ENCODE data around the gene GET4. TPM values are rescaled to one million over a fixed set of nuclear protein-coding genes. Genes with fewer than 3 reads are reported as not detected.
"Not testable (repeated sequence)": the region's sequence is repeated elsewhere in the genome, so short reads cannot be mapped to it uniquely, and the experiment has no call there.

The GET4 gene
- total and polyA plus RNA-seq, 9 donors, result 26.6 to 50.2 (median 41.1) TPM

DNA sequence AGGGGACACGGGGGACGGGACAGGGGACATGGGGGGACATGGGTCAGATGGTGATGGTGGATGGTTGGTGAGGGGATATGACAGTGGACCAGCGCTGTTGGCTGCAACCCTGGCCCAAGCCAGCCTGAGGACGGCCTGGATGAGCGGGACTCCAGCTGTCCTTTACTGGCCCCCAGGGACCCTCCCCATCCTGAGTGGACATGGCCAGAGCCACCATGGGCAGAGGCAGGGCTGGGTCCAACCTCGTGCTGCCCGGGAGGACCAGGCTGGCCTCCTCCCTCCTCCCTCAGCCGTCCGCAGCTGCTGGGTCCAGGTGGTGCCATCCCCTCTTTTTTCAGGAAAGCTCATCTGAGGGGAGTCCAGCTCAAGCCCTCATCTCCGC lies 30.4 kb downstream of the GET4 start:
- WGBS (ENCODE audit: insufficient coverage), result 43% methylated on average over 8 of the region's 10 CpGs
- Histone ChIP-seq H3K4me3 (ENCODE audit: low read length) (no peak overlapping the region), H3K4me1 (ENCODE audit: control insufficient read depth, insufficient read depth, low read length) (peaks cover 11% of the 10 kb centered on the region), H3K9me3 (replicated peaks; ENCODE audit: control insufficient read depth, low read depth, low read length) (no peaks in the 10 kb centered on the region), H3K27ac (ENCODE audit: low read length) (no peak overlapping the region), H3K36me3 (ENCODE audit: control insufficient read depth, insufficient read depth, low read length) (no peaks in the 10 kb centered on the region), H3K27me3 (ENCODE audit: control insufficient read depth, insufficient read depth, low read length) (peaks cover 40% of the 10 kb centered on the region)
- no peak for DNase-seq

- Histone ChIP-seq H3K27me3 (ENCODE audit: control insufficient read depth, insufficient read depth, low read length) (peaks cover 40% of the 10 kb centered on the region), H3K9me3 (replicated peaks; ENCODE audit: control insufficient read depth, low read depth, low read length) (no peaks in the 10 kb centered on the region), H3K36me3 (ENCODE audit: control insufficient read depth, insufficient read depth, low read length) (no peaks in the 10 kb centered on the region), H3K27ac (ENCODE audit: low read length) (no peak overlapping the region), H3K4me3 (ENCODE audit: low read length) (no peak overlapping the region), H3K4me1 (ENCODE audit: control insufficient read depth, insufficient read depth, low read length) (peaks cover 11% of the 10 kb centered on the region)
- no peak for DNase-seq
- 59% methylated on average over 45 of the region's 49 CpGs for WGBS (ENCODE audit: insufficient coverage)
These were observed 31.0 kb downstream of the GET4 start for GRCh38 chr7:907158-907980.

DNA sequence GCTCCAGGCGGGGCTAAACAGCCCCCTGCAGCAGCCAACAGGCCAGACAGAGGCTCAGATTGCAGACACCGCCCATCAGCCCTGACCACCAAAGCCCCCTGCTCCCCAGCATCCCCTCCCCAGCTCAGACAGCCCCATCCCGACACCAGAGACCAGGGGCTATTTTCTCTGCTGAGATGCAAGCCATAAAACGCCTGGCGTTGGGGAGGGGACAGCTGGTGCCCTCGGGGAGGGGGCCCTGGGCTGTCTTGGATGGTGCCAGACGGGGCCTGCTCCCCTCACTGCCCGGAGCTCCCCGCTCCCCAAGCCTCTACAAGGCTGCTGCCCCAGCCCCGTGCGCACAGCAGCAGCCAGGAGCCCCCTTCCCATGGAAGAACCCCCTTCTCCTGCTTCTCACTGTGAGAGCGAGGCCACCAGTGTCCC lies 31.8 kb downstream of the GET4 start:
- Histone ChIP-seq H3K9me3 (replicated peaks; ENCODE audit: control insufficient read depth, low read depth, low read length) (no peaks in the 10 kb centered on the region), H3K27me3 (ENCODE audit: control insufficient read depth, insufficient read depth, low read length) (peaks cover 40% of the 10 kb centered on the region), H3K4me1 (ENCODE audit: control insufficient read depth, insufficient read depth, low read length) (peaks cover 11% of the 10 kb centered on the region), H3K4me3 (ENCODE audit: low read length) (no peak overlapping the region), H3K27ac (ENCODE audit: low read length) (no peak overlapping the region), H3K36me3 (ENCODE audit: control insufficient read depth, insufficient read depth, low read length) (no peaks in the 10 kb centered on the region)
- 46% methylated on average over 8 of the region's 12 CpGs for WGBS (ENCODE audit: insufficient coverage)
- DNase-seq, result no peak

DNA sequence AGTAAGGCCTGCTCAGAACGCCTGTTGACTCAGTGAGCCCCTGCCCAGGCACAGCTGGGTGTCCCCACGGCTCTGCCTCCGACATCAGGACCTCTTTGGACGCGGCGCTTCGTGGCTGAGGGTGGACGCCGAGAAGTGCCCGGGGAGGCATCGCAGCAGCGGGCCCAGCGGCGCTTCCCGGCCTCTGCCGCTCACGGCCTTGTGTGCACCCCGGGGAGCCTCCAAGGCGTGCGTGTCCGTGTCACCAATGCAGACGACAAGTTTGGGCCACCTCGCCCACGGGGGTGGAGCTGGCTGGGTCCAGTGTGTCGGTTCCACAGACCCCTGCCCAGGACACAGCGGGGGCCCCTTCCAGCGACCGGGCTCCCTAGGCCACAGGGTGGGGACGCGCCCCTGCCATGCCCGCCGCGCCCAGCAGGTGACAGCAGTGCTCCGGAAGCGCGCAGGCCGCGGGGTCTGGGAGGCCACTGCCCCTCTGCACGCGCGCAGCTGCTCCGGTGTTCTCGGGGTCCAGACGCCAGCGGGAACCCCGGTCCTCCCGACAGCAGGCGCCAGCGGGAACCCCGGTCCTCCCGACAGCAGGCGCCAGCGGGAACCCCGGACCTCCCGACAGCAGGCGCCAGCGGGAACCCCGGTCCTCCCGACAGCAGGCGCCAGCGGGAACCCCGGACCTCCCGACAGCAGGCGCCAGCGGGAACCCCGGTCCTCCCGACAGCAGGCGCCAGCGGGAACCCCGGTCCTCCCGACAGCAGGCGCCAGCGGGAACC lies 32.4 kb downstream of the GET4 start:
- not testable (repeated sequence) for H3K36me3 ChIP-seq (ENCODE audit: control insufficient read depth, insufficient read depth, low read length); H3K4me3 ChIP-seq (ENCODE audit: low read length); H3K4me1 ChIP-seq (ENCODE audit: control insufficient read depth, insufficient read depth, low read length); H3K9me3 ChIP-seq (replicated peaks; ENCODE audit: control insufficient read depth, low read depth, low read length); H3K27ac ChIP-seq (ENCODE audit: low read length)
- DNase-seq, result peak; percentile 42
- 16% methylated on average over 53 of the region's 73 CpGs for WGBS (ENCODE audit: insufficient coverage)
- H3K27me3 ChIP-seq (ENCODE audit: control insufficient read depth, insufficient read depth, low read length), result peaks cover 40% of the 10 kb centered on the region

DNA sequence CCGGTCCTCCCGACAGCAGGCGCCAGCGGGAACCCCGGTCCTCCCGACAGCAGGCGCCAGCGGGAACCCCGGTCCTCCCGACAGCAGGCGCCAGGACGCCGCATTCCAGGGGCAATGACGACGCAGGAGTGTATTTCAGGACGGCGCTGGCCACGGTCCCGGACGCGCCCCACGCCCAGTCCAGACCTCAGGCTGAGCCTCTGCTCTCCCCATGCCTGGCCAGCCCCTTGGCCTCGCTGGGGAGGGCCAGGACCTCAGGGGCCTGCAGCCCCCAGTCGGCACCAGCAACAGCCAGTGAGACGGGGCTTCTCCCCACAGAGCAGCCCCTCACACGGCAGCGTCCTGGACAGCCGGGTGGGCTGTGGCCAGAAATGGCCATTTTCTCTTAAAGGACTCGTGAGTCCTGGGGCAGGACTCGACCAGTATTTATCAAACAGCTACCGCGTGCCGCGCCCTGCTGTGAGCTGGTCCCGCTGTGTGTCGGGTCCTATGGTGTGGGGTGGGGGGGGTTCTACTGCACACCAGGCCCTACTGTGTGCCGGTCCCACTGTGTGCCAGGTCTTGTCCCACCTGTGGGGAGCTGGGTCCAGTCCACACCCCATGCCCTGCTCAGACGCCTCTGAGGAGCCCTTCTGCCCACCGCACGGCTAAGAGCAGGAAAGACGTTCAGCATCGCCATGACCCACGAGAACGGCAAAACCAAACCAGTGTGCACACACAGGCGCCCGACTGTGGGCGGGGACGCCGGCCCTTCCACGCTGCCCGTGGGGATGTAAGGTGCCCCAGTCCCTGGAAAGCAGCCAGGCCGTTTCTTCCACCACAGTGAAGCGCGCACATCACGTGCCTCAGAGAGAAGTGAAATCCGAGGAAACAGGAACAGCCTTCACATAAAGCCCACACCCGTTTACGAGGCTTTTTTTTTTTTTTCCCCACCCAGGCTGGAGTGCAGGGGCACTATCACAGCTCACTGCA lies 33.3 kb downstream of the GET4 start:
- Histone ChIP-seq H3K27me3 (ENCODE audit: control insufficient read depth, insufficient read depth, low read length) (peaks cover 34% of the 10 kb centered on the region), H3K36me3 (ENCODE audit: control insufficient read depth, insufficient read depth, low read length) (no peaks in the 10 kb centered on the region), H3K4me1 (ENCODE audit: control insufficient read depth, insufficient read depth, low read length) (peaks cover 7% of the 10 kb centered on the region), H3K4me3 (ENCODE audit: low read length) (no peak overlapping the region), H3K27ac (ENCODE audit: low read length) (no peak overlapping the region), H3K9me3 (replicated peaks; ENCODE audit: control insufficient read depth, low read depth, low read length) (no peaks in the 10 kb centered on the region)
- 24% methylated on average over 36 of the region's 58 CpGs for WGBS (ENCODE audit: insufficient coverage)
- DNase-seq, result peak; percentile 83

DNA sequence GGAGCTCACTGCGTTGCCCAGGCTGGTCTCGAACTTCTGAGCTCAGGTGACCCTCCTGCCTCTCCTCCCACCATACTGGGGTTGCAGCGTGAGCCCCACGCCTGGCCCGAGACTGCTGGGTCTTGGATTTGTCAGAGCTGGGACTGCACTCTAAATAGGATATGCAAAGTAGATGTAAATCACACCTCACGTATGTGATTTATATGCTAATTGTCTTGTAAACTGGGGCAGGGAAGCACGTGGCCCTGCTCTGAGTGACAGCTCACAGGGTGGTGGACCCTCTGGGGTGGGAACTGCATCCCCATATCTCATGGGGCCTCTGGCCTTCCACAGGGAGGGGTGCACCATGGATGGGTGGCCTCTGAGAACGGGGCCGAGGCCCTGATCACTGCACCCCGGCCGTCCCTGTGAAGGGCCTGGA lies 34.1 kb downstream of the GET4 start:
- WGBS (ENCODE audit: insufficient coverage), result 72% methylated on average over 7 of the region's 11 CpGs
- Histone ChIP-seq H3K36me3 (ENCODE audit: control insufficient read depth, insufficient read depth, low read length) (no peaks in the 10 kb centered on the region), H3K4me3 (ENCODE audit: low read length) (no peak overlapping the region), H3K27ac (ENCODE audit: low read length) (no peak overlapping the region), H3K27me3 (ENCODE audit: control insufficient read depth, insufficient read depth, low read length) (peaks cover 29% of the 10 kb centered on the region), H3K9me3 (replicated peaks; ENCODE audit: control insufficient read depth, low read depth, low read length) (no peaks in the 10 kb centered on the region), H3K4me1 (ENCODE audit: control insufficient read depth, insufficient read depth, low read length) (peaks cover 7% of the 10 kb centered on the region)
- no peak for DNase-seq

DNA sequence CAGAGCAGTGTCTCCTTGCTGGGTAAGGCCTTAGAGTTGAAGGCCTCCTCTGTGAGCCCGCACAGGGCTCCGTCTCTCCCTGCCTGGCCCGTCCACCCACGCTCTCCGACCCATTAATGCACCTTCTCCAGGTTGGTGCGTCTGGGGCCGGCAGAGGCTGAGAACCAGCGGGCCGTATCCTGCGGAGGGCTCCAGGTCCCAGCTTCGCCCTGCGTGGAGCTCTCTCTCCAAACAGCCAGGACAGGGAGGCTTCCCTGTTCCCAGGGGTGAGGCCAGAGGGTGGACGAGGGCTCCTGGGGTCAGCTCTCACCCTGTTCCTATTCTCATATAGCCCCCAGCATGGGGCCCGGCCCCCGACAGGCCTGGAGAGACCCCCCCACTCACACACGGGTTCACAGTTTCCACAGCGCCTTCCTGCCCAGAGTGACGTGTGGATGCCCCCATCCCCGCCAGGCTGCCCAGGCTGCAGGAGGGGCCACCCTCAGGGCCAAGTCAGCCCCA lies 34.6 kb downstream of the GET4 start:
- WGBS (ENCODE audit: insufficient coverage), result 78% methylated on average over 19 of the region's 19 CpGs
- H3K9me3 ChIP-seq (replicated peaks; ENCODE audit: control insufficient read depth, low read depth, low read length), result no peaks in the 10 kb centered on the region
- no peak overlapping the region for H3K27ac ChIP-seq (ENCODE audit: low read length)
- DNase-seq, result no peak
- no peak overlapping the region for H3K4me3 ChIP-seq (ENCODE audit: low read length)
- H3K27me3 ChIP-seq (ENCODE audit: control insufficient read depth, insufficient read depth, low read length), result peaks cover 29% of the 10 kb centered on the region
- H3K36me3 ChIP-seq (ENCODE audit: control insufficient read depth, insufficient read depth, low read length), result no peaks in the 10 kb centered on the region
- H3K4me1 ChIP-seq (ENCODE audit: control insufficient read depth, insufficient read depth, low read length), result peaks cover 7% of the 10 kb centered on the region

DNA sequence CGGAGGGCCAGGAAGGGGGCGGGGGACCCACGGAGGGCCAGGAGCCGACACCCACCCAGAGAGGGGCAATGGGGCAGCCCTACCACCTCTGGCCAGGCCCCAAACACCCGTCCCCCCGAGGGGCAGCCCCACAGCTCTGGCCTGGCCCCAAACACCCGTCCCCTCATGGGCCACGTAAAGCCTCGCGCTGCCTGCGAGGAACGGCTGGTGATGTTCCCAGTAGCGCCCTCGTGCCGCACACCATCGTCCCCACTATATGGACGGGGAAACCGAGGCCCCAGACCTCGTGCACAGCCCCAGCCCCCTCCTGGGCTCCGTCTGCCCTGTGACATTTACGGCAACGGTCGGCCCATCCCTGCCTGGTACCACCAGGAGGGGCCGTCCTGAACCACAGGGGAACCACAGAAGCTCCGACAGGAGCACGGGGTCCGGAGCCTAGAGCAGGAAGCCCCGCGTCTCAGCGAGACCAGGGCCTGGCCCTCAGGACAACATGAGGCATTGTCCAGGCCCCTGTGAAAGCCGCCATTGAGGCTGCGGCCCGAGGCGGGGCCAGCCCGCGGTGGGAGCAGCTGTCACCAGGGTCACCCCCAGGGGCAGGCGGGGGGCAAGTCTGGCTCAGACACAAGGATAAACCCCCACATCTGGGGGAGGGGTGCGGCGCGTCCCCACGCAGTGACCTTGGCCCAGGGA lies 35.6 kb downstream of the GET4 start:
- Histone ChIP-seq H3K27ac (ENCODE audit: low read length) (no peak overlapping the region), H3K36me3 (ENCODE audit: control insufficient read depth, insufficient read depth, low read length) (no peaks in the 10 kb centered on the region), H3K27me3 (ENCODE audit: control insufficient read depth, insufficient read depth, low read length) (peaks cover 26% of the 10 kb centered on the region), H3K4me3 (ENCODE audit: low read length) (no peak overlapping the region), H3K9me3 (replicated peaks; ENCODE audit: control insufficient read depth, low read depth, low read length) (no peaks in the 10 kb centered on the region), H3K4me1 (ENCODE audit: control insufficient read depth, insufficient read depth, low read length) (peaks cover 12% of the 10 kb centered on the region)
- 87% methylated on average over 33 of the region's 41 CpGs for WGBS (ENCODE audit: insufficient coverage)
- no peak for DNase-seq

DNA sequence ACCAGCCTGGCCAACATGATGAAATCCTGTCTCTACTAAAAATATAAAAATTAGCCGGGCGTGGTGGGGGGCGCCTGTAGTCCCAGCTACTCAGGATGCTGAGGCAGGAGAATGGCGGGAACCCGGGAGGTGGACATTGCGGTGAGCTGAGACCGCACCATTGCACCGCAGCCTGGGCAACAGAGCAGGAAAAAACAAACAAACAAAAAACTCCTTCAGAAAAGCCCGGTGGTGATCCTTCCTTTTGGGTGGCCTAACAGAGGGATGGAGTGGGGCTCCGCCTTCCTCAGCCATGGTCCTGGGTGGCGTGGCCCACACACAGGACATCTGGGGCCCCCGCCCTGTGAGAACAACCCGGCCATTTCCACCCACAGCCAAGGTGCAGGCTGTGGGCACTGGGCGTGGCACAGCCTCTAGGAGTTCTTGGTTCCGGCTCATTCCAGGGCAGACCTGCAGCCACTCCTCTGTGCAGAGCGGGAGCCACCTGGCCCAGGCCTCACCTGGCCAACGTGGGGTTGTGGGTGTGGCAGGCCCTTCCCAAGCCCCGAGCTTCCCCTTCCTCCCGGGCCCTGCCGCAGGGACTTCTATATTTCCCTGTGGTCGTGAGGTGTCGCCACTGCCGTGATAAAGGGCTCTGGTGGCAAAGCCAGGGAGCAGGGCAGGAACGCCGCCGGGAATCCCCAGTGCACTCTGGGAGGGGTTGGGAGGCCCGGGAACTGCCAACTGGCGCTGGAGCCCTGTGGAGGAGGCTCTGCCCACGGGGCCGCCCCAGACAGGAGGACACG lies 37.6 kb downstream of the GET4 start:
- H3K36me3 ChIP-seq (ENCODE audit: control insufficient read depth, insufficient read depth, low read length), result no peaks in the 10 kb centered on the region
- no peak for DNase-seq
- H3K4me1 ChIP-seq (ENCODE audit: control insufficient read depth, insufficient read depth, low read length), result peaks cover 12% of the 10 kb centered on the region
- H3K27ac ChIP-seq (ENCODE audit: low read length), result no peak overlapping the region
- H3K9me3 ChIP-seq (replicated peaks; ENCODE audit: control insufficient read depth, low read depth, low read length), result no peaks in the 10 kb centered on the region
- WGBS (ENCODE audit: insufficient coverage), result 71% methylated on average over 15 of the region's 31 CpGs
- peaks cover 12% of the 10 kb centered on the region for H3K27me3 ChIP-seq (ENCODE audit: control insufficient read depth, insufficient read depth, low read length)
- H3K4me3 ChIP-seq (ENCODE audit: low read length), result no peak overlapping the region
